Panc1 (cell line): ENCODE measurements around the gene PNLIPRP3. TPM values are rescaled to one million over a fixed set of nuclear protein-coding genes. Genes with fewer than 3 reads are reported as not detected.

ENCODE experiments used
- ATAC-seq: fragments of 200-7000 bp; cut with Tn5 transposase; 2 replicates; pipeline ENCODE4 v1.9.1; 2020; ENCODE audit warnings: mild to moderate bottlenecking, moderate library complexity
- BruUV-seq: library from RNA; stranded (reverse); fragments of 400-500 nt; replicated peaks from 2 replicates; lab custom pipeline; 2021; lab: Mats Ljungman, UMichigan
- CTCF ChIA-PET: fragments of 300-600 bp; sonication (Branson Sonifier 250); formaldehyde crosslinking; loops from one replicate; lab custom pipeline; 2022; ENCODE audit warnings: antibody characterized with exemption; lab: Charles Lee
- POLR2A ChIA-PET: fragments of 300-600 bp; sonication (Branson Sonifier 250); formaldehyde crosslinking; loops from one replicate; lab custom pipeline; 2022; ENCODE audit warnings: antibody characterized with exemption; lab: Charles Lee
- DNase-seq: peaks from one replicate; pipeline ENCODE4 v3.0.0-alpha.2; 2010; ENCODE audit warnings: low read depth, low spot score
- H3K27ac ChIP-seq: 2 replicates; pipeline ENCODE4 v1.5.1; 2011; ENCODE audit warnings: mild to moderate bottlenecking, low read length, inconsistent platforms
- H3K27me3 ChIP-seq: fragments of 200-500 bp; sonication (Bioruptor generic); 2 replicates; pipeline ENCODE4 v1.6.0; 2014; ENCODE audit warnings: low read length, inconsistent platforms; ENCODE audit not compliant: control insufficient read depth, insufficient read depth
- H3K36me3 ChIP-seq: fragments of 200-500 bp; sonication (Bioruptor generic); 2 replicates; pipeline ENCODE4 v1.5.1; 2014; ENCODE audit warnings: inconsistent platforms, mild to moderate bottlenecking, low read length, moderate library complexity; ENCODE audit not compliant: control insufficient read depth, insufficient read depth
- H3K4me1 ChIP-seq: 2 replicates; pipeline ENCODE4 v1.5.1; 2011; ENCODE audit warnings: inconsistent platforms, mild to moderate bottlenecking, low read length, moderate library complexity; ENCODE audit not compliant: control insufficient read depth, insufficient read depth
- H3K4me3 ChIP-seq, 2 experiments: 2 replicates each; pipeline ENCODE4 v1.5.1; 2011 to 2012; ENCODE audit warnings: low read depth in 2 of 2, low read length in 2 of 2, mild to moderate bottlenecking in 2 of 2, inconsistent platforms in 1 of 2, moderate library complexity in 1 of 2
- H3K9me3 ChIP-seq: fragments of 200-500 bp; sonication (Bioruptor generic); 2 replicates; pipeline ENCODE4 v1.5.1; 2014; ENCODE audit warnings: low read depth, mild to moderate bottlenecking, inconsistent platforms, low read length, moderate library complexity; ENCODE audit not compliant: control insufficient read depth, insufficient read depth
- CTCF ChIP-seq: fragments of 450-650 bp; IDR thresholded peaks from 2 replicates; pipeline ENCODE4 v1.5.1; 2017; ENCODE audit warnings: mild to moderate bottlenecking
- POLR2AphosphoS5 ChIP-seq: IDR thresholded peaks from 2 replicates; pipeline ENCODE4 v1.6.1; 2012; ENCODE audit warnings: mild to moderate bottlenecking, low read depth, low read length, moderate library complexity
- SIN3A ChIP-seq: IDR thresholded peaks from 2 replicates; pipeline ENCODE4 v1.6.1; 2012; ENCODE audit warnings: low read depth, mild to moderate bottlenecking, low read length, moderate library complexity, borderline replicate concordance; ENCODE audit not compliant: insufficient read depth
- TCF7L2 ChIP-seq: IDR thresholded peaks from 2 replicates; pipeline ENCODE4 v1.6.1; 2011; ENCODE audit warnings: mild to moderate bottlenecking, low read depth, low read length, inconsistent platforms
- in situ Hi-C: cut with HindIII; loops from 2 replicates; pipeline ENCODE4 v1.10.0; 2016; ENCODE audit warnings: low sequenced_read_pairs, low pct_unique_long_range_greater_than_20kb
- intact Hi-C: fragments of 100-400 bp; cut with micrococcal nuclease; formaldehyde crosslinking; loops from one replicate; pipeline ENCODE4 v1.10.0; 2022; ENCODE audit not compliant: unreplicated experiment
- total RNA-seq: library from RNA; stranded (reverse); gene quantifications from one replicate; pipeline ENCODE4 v1.2.1, GENCODE V29; 2021; ENCODE audit not compliant: unreplicated experiment
- TF ChIP-seq, protein P1 (sequence below), 2 experiments: IDR thresholded peaks; 2 replicates each; pipeline ENCODE4 v1.6.1; 2011 to 2012; ENCODE audit warnings: low read depth in 2 of 2, control low read depth in 1 of 2, low read length in 1 of 2, mild to moderate bottlenecking in 1 of 2, moderate library complexity in 1 of 2; ENCODE audit not compliant: insufficient read depth in 1 of 2

Gene PNLIPRP3
- total RNA-seq, 1 experiment from 2014 or later: not detected

GRCh38 chr10:116395223-116395985 is 32.2 kb upstream of the PNLIPRP3 start:
- DNase-seq (no peak), ATAC-seq (no peak)
- CTCF ChIA-PET: no interaction called here
- no TSS peak for BruUV-seq
- no peaks in the 10 kb centered on the region for H3K36me3 ChIP-seq
- H3K4me1 ChIP-seq: no peaks in the 10 kb centered on the region
- H3K4me3 ChIP-seq: no peak overlapping the region
- H3K27ac ChIP-seq: no peak overlapping the region
- H3K27me3 ChIP-seq: peaks cover 6% of the 10 kb centered on the region
- TF ChIP-seq, protein P1, sequence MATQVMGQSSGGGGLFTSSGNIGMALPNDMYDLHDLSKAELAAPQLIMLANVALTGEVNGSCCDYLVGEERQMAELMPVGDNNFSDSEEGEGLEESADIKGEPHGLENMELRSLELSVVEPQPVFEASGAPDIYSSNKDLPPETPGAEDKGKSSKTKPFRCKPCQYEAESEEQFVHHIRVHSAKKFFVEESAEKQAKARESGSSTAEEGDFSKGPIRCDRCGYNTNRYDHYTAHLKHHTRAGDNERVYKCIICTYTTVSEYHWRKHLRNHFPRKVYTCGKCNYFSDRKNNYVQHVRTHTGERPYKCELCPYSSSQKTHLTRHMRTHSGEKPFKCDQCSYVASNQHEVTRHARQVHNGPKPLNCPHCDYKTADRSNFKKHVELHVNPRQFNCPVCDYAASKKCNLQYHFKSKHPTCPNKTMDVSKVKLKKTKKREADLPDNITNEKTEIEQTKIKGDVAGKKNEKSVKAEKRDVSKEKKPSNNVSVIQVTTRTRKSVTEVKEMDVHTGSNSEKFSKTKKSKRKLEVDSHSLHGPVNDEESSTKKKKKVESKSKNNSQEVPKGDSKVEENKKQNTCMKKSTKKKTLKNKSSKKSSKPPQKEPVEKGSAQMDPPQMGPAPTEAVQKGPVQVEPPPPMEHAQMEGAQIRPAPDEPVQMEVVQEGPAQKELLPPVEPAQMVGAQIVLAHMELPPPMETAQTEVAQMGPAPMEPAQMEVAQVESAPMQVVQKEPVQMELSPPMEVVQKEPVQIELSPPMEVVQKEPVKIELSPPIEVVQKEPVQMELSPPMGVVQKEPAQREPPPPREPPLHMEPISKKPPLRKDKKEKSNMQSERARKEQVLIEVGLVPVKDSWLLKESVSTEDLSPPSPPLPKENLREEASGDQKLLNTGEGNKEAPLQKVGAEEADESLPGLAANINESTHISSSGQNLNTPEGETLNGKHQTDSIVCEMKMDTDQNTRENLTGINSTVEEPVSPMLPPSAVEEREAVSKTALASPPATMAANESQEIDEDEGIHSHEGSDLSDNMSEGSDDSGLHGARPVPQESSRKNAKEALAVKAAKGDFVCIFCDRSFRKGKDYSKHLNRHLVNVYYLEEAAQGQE (IDR thresholded peaks at IDR 0.05; ENCODE audit: insufficient read depth in 1 of 2, low read depth in 2 of 2, low read length in 1 of 2): no peak
- TF ChIP-seq TCF7L2 (no peak), CTCF (no peak), POLR2AphosphoS5 (no peak), SIN3A (no peak)
- POLR2A ChIA-PET: no interaction called here
- H3K9me3 ChIP-seq: no peaks in the 10 kb centered on the region
- in situ Hi-C loops: no loop called here
- intact Hi-C loops: no loop called here

- H3K4me1 ChIP-seq: no peaks in the 10 kb centered on the region
- DNase-seq (no peak), ATAC-seq (no peak)
- H3K36me3 ChIP-seq: no peaks in the 10 kb centered on the region
- in situ Hi-C loops (no loop called here), intact Hi-C loops (no loop called here)
- ChIA-PET CTCF (no interaction called here), POLR2A (no interaction called here)
- H3K27me3 ChIP-seq: no peaks in the 10 kb centered on the region
- H3K27ac ChIP-seq: no peak overlapping the region
- H3K4me3 ChIP-seq: no peak overlapping the region
- H3K9me3 ChIP-seq: no peaks in the 10 kb centered on the region
- no TSS peak for BruUV-seq
- TF ChIP-seq, protein P1 (IDR thresholded peaks at IDR 0.05; ENCODE audit: insufficient read depth in 1 of 2, low read depth in 2 of 2, low read length in 1 of 2): no peak
- TF ChIP-seq POLR2AphosphoS5 (no peak), CTCF (no peak), TCF7L2 (no peak), SIN3A (no peak)
These were observed 29.4 kb upstream of the PNLIPRP3 start for GRCh38 chr10:116398224-116398623.
